GDM1 (cell line): ENCODE data around the gene RSPH1.

Source experiments
- DNase-seq: peaks from one replicate; lab custom pipeline; 2025; lab: John Stamatoyannopoulos, UW

The RSPH1 gene

DNA sequence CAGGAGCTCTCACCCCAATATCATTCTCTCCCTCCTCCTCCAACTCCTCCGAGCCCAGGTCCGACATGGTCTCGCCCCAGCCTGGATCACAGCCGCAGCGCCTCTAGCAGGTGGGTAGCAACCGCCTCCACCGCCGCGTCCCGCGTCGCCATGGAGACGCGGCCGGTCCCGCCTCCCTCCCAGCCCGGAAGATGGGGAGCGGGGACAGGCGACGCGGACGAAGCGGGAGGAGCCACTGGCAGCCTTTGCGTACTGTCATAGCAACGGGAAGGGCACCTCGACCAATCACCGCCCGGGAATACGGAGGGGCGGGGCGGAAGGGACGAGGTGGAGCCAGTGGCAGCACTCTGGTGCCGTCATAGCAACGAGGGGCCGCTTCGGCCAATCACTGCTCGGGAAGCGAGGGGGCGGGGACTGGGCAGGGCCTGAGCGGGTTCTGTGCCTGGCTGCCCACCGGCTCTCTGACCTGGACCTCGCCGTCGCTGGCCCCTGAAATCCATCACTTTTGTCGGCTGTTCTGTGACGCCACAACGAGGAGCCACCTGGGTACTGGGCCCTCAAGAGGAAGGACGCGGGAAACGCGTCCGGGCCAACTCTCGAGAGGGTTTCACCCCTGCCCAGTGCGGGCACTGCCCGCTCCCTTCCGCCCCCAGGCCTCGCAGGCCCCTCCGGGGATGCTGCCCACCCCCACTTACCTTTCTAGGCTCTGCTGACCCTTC is at the start of gene RSPH1:
TSS of gene RSPH1 (minus strand) at position 105 of the 719 bp plus-strand sequence. CDS start at position 67, 38 bp downstream.
- peak; percentile 98 for DNase-seq

DNA sequence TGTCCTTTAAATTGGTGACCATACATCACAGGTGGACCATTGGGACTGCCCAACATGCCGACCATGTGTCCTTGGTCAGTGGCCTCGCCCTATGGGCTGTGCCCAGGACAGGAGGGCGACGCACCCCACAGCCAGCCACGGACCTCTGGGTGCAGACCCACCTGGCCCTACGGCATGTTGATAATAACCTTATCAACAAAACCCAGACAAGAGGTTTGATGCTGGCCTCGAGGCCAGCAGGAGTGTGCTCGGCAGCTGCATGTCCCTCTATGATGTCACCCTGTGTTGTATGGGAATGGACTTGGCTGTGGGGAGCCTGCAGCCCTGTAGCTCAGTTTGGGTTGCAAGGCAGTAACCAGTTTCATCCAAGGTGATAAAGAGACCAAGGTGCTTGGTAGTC is 49.7 kb upstream of the RSPH1 start:
- DNase-seq = no peak

DNA sequence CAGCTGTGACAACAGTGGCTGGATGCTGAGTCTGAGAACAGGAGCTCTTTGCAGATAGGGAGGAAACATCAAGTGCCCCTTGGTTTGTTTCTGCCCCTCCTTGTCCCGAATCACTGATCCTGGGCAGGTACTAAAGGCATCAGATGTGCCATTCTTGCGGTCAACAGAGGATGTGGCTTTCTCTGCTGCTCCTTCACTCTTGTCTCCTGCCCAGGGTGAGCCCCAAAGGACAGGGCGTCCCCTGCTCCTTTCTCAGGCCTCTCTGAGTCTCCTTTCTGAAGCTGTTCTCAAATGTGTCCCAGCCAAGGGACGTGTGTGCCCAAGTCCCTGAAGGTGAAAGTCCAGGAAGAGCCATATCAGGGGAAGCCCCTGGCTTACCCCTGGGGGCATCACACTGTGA is 49.3 kb upstream of the RSPH1 start:
- DNase-seq = no peak

DNA sequence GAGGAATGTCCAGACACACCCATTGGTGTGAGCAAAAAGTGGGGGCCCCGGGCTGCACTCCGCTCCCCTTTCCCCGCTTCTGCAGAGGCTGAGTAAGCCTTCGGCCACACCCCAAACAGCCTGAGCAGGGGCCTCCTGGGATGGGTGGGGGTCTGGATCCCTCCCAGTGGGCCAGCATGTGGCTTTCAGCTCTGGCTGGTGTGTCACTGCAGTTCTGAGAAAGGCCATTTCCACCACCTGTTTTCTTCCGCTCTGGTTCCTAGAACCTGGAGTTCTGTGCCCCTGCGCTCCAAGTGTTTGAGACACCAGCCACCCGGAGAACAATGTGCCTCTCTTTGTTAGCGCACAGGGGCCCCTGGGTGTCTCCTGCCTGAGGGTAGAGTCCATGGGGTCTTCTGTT is 48.5 kb upstream of the RSPH1 start:
- no peak for DNase-seq

DNA sequence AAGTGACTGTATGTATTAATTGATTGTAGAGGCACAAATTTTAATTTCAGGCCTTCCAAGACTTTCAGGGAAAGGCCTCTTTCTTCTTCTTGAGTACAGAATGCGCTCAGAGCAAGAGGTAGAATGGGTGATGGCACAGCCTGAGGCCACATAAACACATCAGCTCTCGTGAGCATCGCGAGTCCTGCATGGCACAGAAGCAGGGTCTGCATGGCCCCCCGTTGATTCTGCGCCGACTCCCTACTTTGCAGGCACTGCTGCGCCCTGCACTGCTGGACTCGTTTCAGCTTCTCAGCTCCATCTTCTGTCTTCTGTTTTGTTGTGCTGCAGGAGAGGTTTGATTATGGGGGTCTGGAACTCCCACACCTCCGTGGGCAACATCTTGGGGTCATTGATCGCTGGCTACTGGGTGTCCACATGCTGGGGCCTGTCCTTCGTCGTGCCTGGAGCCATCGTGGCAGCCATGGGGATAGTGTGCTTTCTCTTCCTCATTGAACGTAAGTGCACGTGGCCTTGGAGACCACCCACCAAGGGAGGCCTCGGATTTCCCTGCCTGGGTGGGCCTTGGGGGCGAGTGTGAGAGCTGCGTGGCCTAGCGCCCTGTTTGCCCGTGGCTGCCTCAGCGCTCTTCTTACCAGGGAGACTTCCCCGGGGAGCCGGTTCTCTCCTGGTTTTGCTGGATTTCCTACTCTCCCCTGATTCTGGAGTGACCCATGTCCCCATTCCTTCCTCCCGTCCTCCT is 47.3 kb upstream of the RSPH1 start:
- no peak for DNase-seq

DNA sequence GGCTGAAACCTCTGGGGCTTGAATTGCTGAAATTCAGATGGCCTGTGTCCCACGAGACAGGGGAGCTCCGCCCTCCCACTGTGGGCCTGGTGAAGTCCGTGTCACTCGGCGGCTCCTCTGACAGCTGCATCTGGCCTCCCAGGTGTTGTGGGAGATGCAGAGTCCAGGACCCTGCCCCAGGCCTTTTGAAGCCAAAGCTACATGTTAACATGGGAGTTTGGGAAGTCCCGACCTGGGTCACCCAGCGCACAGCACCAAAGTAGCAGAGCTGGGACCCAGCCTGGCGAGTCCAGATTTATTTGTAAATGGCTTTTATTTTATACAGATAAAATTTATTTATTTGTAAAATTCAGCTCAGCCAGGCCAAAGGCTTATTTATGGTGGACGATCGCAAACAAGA is 46.6 kb upstream of the RSPH1 start:
- no peak for DNase-seq

DNA sequence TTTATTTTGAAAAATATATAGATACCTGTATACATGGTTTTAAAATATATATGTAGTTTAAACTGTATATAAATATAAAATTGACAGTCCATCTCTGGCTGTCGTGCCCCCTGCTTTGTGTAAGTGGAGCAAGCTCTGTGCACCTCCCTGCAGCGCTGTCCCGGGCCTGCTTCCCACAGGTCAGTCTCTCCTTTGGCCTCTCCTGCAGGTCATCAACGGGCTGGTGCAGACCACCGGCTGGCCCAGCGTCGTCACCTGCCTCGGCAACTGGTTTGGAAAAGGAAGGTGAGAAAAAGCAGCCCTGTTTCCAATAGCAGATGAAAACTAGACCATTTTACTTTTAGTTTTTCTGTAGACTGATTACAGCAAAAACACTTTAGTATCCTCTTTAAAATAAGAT is 46.2 kb upstream of the RSPH1 start:
- DNase-seq = no peak

DNA sequence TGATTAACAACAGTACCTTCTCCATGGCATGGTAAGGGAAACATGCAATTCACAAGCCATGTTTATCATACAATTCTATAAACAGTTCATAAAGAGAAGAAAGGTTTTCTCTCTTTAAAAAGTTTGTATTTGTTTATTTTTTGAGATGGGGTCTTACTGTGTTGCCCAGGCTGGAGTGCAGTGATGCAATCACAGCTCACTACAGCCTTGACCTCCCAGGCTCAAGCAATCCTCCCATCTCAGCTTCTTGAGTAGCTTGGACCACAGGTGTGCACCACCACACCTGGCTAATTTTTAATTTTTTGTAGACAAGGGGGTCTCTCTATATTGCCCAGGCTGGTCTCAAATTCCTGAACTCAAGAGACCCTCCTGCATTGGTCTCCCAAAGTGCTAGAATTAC is 45.6 kb upstream of the RSPH1 start:
- no peak for DNase-seq

DNA sequence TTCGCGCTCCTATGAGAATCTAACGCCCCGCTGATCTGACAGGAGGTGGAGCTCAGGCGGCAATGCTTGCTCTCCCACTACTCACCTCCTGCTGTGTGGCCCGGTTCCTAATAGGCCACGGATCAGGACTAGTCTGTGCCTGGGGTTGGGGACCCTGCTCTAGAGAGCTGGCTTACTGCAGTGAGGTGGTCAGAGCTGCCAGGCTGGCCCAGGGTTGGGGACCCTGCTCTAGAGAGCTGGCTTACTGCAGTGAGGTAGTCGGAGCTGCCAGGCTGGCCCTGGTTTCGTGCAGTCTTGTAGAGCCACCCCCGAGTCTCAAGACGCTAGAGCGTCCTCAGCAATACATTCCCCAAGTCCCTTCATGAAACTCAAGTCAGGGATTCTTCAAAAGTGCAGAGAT is 45.1 kb upstream of the RSPH1 start:
- no peak for DNase-seq

DNA sequence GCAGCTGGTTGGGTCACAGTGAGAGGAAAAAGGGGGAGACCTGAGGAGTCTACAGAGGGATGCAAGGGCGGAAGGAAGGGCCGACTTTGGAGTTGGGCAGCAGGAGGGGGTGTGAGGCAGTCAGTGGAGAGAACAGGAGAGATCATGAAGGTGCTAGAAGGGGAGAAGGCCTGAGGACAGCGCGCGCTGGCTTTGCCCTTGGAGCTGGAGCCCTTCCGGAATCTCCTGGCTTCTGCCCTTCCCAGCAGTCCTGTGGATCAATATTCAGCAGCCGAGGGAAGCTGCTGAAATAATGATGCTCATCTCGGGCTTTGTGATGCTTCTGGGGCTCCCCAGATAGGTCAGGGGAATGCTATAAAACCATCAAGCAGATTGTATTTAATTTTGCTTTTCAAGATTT is 44.4 kb upstream of the RSPH1 start:
- DNase-seq = no peak

DNA sequence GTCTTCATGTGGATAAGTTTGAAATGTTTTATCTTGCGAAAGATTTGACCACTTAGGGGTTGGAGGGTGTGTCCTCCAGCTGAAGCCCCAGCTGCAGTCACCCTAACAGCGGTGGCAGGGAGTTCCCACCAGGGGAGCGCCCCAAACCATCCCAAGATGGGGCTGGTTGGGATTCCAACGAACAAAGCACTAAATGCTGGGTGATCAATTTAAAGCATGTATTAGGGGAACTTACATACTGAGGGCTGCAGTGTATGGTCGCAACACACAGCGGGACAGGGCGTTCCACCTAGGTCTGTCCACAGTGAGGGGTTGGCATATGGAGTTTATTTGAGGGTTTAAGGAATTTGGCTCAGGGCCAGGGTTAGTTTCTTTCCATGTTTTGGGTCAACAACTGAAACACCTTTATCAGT is 43.9 kb upstream of the RSPH1 start:
- DNase-seq = no peak

DNA sequence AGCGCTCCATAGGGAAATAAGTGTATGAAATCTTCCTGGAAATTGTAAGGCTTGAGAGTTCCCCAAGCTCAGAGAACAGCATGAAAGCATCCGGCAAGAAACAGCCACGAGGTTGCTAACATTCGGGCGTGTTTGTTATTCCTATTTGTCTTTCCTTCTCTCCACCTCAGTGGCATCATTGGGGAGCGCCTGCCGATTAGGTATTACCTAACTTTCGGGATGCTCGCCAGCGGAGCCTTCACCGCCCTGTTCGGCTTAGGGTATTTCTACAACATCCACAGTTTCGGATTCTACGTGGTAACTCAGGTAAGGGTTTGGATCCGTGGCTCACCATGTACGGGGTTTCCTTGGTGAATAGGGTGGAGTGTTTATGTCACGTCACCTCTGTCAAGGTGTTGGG is 43.3 kb upstream of the RSPH1 start:
- DNase-seq = no peak

DNA sequence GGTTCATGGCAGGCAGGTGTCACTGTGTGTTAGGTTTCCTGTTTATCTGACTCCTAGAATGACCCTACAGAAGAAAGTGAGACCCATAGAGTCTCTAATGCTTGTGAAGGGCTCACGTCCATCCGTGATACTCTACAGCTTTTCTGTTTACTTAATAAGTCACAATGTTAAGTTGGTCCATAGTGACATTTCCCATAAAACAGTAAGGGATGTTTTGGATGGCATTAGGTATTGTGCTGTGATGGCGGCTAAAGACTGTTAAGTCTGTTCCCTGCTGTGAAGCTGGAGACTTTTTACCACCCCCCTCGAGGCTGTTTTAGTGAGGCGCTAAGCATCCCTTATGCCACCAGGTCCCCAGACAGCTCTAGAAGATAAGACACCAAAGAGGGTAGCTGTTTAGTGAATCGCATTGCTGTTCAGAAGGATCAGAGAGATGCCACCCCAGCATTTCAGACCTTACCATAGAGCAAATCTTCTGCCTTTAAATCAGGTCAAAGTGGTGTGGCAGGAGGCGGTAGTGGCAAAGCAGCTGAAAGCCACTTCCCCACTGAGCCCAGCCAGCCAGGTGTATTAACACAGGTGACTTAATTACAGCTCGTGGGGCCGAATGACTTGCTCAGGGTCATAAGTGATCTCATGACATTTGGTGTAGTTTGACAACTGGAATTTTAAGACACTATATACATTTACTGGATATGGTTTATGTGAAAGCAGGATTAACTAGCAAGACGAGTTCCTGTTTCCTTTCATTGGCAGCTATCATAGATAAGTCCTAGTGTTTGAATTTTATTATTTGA is 42.7 kb upstream of the RSPH1 start:
- no peak for DNase-seq

DNA sequence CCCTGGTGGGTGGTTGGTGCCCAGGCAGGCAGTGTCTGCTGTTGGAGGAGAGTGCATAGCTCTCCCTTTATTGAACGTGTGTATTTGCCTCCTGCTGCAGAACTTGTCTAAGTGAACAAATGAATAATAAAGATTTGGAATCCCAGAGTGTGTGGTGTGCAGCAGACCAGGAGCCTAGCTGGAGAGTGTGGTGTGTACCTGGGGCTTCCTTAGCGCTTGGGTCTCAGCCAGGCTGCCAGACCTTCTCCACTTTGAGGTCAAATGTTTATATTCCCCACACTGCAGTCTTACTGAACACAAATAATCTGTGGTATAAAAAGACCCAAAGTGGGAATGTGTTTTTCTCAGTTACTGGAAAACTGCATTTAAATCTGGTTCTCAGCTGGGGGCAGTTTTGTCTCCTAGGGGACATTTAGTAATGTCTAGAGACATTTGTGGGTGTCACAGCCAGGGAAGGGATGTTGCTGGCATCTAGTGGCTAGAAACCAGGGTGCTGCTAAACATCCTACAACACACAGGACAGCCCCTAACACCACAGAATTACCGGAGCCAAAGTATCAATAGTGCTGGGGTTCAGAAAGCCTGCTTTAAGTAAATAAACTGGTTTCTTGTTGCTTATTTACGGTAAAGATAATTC is 41.2 kb upstream of the RSPH1 start:
- no peak for DNase-seq

DNA sequence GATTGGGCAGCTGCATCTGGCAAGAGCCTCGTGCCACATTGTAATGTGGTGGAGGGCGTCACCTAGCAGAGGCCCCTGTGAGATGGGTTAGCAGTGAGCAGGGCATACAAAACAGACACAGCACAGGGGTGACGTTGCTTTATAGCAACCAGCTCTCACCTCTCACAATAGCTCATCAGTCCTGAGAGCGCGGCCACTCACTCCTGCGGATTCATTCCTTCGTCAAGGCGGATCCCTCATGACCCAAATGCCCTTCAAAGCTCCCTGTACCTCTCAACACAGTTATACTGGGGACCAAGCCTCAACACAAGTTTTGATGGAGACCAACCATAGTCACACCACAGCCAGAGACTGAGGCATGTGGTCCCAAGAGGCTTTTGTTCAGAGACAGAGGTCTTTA is 40.6 kb upstream of the RSPH1 start:
- no peak for DNase-seq

DNA sequence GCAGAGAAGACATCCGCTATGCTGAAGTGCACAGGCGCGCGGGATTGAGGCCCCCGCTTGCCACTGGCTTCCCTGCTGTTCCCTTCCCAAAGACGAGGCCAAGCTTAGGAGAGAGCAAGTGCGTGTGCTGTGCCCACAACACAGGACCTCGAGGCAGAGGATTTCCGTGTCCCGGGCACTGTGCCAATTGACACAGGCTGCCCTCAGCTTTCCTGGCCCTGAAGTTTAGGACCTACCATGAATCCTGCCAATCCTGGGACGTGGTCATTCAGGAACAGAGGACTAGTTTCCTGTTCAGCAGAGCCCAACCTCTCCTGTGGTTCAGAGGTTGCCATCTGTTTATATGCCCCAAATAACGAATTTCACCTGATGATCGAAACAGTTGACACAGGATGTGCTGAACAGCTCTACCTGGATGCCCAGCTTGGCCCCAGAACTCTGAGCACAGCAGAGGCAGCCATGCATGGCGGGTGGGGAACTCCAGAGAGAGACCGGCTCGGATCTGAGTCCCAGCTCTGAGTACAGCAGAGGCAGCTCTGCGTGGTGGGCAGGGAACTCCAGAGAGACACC is 39.7 kb upstream of the RSPH1 start:
- DNase-seq = no peak

DNA sequence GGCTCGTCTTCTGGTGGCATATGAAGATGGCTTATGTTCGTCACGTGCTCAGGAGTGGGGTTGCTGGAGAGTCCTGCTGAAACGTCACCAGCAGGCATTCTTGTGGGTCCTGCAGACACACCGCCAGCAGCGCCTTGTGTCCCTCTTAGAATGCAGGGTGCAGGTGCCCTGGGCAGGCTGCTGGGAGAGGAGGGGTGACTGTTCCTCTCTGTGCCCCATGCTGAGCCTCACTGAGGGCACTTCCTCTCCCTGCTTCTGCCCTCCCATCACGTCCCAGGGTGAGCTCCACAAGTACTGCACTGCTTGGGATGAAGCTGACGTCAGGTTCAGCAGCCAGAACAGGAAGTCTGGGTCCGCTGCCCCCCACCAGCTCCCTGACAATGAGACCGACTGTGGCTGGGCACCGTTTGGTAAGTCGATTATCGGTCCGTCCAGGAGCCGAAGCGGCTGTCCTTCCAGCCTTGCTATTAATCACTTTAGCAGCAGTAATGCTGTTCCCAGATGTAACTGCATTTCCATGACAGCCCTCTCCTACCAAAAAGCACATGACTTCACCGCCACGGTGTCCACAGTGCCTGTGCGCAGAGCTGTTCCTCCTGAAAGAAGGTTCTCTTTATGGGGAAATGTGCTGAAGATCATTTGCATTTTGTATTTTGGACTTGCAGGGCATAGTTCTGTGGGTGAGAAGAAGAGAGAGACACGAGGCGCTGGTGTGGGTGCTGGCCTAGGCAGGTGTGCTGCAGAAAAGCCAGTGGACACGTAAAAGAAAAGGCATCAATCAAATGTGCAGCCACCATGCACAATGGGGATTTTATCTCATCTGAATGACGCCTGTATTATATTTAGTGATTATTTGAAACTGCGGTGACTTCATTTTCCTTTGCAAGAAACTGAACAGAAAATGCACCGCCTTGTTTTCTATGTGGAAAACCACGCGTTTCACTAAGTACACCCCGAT is 38.7 kb upstream of the RSPH1 start:
- no peak for DNase-seq

DNA sequence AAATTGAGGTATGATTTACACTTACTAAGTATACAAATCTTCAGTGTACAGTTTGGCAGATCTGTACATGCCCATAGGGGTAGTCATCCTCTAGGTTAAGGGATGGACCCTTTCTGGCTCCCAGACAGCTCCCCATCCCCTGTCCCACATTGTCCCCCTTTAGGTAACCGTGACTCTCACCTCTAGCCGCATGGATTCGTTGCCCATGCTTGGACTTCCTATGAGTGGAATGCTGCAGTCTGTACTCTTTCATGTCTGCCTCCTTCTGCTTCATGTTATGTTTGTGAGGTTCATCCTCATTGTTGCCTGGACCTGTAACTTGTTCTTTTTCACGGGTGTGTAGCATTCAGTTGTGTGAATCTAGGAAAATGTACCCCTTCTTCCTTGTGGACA is 37.9 kb upstream of the RSPH1 start:
- no peak for DNase-seq

DNA sequence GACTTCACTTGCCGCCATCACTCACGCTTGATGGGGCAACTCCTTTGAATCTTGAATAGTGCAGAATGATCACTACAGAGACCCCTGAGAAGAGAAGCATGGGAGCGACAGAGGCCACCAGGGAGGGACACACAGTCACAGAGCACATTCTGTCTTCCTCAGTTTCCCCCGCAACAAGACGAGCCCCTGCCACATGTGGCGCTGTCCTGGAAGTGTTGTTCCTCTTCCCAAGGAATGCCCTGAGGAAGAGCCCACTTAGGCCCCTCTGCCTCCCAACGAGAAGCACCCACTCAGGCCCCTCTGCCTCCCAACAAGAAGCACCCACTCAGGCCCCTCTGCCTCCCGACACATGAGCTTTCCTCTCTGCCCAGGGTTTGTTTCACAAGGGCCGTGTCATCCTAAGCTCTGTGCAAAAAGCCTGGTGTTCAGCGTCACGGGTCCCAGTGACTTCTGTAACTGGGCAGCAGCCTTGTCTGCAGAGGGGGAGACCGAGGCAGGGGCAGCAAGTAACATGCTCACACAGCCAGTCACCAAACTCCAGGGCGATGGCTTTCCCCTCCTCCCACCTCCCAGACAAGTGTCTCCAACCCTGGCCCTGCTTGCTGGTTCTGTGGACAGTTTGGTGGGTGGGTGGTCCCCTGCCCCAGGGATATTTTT is 37.4 kb upstream of the RSPH1 start:
- DNase-seq = no peak

DNA sequence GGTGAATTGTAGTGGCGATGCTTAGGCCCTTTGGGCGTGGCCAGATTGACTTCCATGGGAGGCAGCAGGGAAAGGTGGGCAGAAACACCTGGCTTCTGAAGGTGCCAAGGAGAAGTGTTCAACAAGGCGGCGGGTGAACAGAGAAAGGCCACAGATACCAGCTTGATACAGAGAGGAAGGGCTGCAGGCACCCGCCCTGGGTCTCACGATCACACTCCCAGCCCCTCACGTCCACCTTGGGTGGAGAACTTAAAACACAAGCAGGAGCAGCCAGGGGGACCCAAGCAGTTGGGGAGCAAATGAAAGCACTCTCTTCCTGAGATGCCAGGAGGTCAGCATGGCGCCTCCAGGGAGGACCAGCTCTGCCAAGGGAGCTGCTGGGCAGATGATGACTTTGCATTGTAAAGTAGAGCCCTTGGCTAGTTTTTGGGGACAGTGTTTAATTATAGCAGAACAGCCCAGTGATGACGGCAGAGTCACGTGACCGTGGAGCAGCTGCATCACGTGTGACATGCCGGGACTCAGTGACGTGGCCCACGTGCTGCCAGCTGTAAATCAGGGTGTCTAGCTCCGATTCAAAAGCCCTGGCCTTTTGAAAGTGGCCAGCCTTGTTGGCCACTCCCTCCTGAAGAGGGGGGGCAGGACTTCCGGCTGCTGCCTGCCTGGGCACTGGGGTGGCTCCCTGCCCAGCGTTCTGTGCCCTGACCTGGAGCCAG is 36.6 kb upstream of the RSPH1 start:
- DNase-seq = no peak
